Measurements from ENCODE around the gene RO60.

The RO60 gene

DNA sequence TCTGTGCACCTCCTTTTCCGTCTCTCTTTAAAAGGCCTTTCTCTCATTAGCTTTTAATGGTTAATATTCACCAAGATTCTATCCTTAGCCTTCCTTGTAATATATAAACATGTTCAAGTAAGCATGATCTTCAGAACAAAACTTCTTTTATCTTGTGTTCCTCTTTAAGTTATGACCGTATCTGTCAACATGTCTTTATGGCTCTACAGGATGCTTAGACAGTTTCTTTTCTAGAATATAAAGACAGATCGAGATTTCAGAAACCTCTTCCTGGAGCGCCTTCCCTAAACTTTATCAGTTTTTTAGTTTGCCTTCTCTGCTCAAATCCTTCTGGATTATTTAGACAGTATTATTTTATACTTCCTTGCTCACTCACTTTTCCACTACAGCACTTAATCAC, 7.2 kb downstream of the RO60 start:
- ATAC-seq (ENCODE audit: insufficient read depth, low read depth), result no peak
- TF ChIP-seq, protein P1, sequence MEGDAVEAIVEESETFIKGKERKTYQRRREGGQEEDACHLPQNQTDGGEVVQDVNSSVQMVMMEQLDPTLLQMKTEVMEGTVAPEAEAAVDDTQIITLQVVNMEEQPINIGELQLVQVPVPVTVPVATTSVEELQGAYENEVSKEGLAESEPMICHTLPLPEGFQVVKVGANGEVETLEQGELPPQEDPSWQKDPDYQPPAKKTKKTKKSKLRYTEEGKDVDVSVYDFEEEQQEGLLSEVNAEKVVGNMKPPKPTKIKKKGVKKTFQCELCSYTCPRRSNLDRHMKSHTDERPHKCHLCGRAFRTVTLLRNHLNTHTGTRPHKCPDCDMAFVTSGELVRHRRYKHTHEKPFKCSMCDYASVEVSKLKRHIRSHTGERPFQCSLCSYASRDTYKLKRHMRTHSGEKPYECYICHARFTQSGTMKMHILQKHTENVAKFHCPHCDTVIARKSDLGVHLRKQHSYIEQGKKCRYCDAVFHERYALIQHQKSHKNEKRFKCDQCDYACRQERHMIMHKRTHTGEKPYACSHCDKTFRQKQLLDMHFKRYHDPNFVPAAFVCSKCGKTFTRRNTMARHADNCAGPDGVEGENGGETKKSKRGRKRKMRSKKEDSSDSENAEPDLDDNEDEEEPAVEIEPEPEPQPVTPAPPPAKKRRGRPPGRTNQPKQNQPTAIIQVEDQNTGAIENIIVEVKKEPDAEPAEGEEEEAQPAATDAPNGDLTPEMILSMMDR (IDR thresholded peaks at IDR 0.05; ENCODE audit: borderline replicate concordance, extremely low read depth, low read length, poor library complexity, severe bottlenecking), result no peak
- TF ChIP-seq EZH2 (IDR thresholded peaks at IDR 0.05; ENCODE audit: borderline replicate concordance, low read depth, low read length, severe bottlenecking), result no peak

GRCh38 chr1:193068013-193068412, 8.6 kb downstream of the RO60 start:
- Histone ChIP-seq H3K27ac (ENCODE audit: low read length) (no peak overlapping the region), H3K4me3 (ENCODE audit: low read depth in 1 of 2, low read length in 2 of 2) (no peak overlapping the region), H3K27me3 (ENCODE audit: insufficient read depth, low read length, poor library complexity) (no peaks in the 10 kb centered on the region), H3K9ac (ENCODE audit: low read depth, low read length) (no peak overlapping the region), H3K9me3 (ENCODE audit: insufficient read depth, low read length, severe bottlenecking) (no peaks in the 10 kb centered on the region), H4K20me1 (ENCODE audit: insufficient read depth, low read length) (peaks cover 26% of the 10 kb centered on the region), H3K36me3 (ENCODE audit: insufficient read depth, low read length) (peaks cover 14% of the 10 kb centered on the region), H3K4me1 (ENCODE audit: insufficient read depth, low read length) (peaks cover 9% of the 10 kb centered on the region; the same call in 1 of the 2 replicates), H3K4me2 (ENCODE audit: insufficient read depth, low read length) (no peak overlapping the region), H3K79me2 (ENCODE audit: insufficient read depth, low read length) (peaks cover 80% of the 10 kb centered on the region), H2AFZ (ENCODE audit: low read depth, low read length) (no peak overlapping the region)
- no peak for TF ChIP-seq EZH2 (IDR thresholded peaks at IDR 0.05; ENCODE audit: borderline replicate concordance, low read depth, low read length, severe bottlenecking)
- TF ChIP-seq, protein P1 (IDR thresholded peaks at IDR 0.05; ENCODE audit: borderline replicate concordance, extremely low read depth, low read length, poor library complexity, severe bottlenecking), result no peak
- DNase-seq, result no peak
- no peak for ATAC-seq (ENCODE audit: insufficient read depth, low read depth)

More for the DNA sequence above, 7.2 kb downstream of the RO60 start:
- Histone ChIP-seq H3K4me1 (ENCODE audit: insufficient read depth, low read length) (peaks cover 13% of the 10 kb centered on the region; the same call in 1 of the 2 replicates), H3K9me3 (ENCODE audit: insufficient read depth, low read length, severe bottlenecking) (no peaks in the 10 kb centered on the region), H3K27me3 (ENCODE audit: insufficient read depth, low read length, poor library complexity) (no peaks in the 10 kb centered on the region), H3K9ac (ENCODE audit: low read depth, low read length) (no peak overlapping the region), H3K36me3 (ENCODE audit: insufficient read depth, low read length) (peaks cover 14% of the 10 kb centered on the region), H3K27ac (ENCODE audit: low read length) (no peak overlapping the region), H3K4me3 (ENCODE audit: low read depth in 1 of 2, low read length in 2 of 2) (no peak overlapping the region), H2AFZ (ENCODE audit: low read depth, low read length) (no peak overlapping the region), H4K20me1 (ENCODE audit: insufficient read depth, low read length) (peaks cover 29% of the 10 kb centered on the region), H3K4me2 (ENCODE audit: insufficient read depth, low read length) (no peak overlapping the region), H3K79me2 (ENCODE audit: insufficient read depth, low read length) (peaks cover 89% of the 10 kb centered on the region)
- DNase-seq, result no peak

DNA sequence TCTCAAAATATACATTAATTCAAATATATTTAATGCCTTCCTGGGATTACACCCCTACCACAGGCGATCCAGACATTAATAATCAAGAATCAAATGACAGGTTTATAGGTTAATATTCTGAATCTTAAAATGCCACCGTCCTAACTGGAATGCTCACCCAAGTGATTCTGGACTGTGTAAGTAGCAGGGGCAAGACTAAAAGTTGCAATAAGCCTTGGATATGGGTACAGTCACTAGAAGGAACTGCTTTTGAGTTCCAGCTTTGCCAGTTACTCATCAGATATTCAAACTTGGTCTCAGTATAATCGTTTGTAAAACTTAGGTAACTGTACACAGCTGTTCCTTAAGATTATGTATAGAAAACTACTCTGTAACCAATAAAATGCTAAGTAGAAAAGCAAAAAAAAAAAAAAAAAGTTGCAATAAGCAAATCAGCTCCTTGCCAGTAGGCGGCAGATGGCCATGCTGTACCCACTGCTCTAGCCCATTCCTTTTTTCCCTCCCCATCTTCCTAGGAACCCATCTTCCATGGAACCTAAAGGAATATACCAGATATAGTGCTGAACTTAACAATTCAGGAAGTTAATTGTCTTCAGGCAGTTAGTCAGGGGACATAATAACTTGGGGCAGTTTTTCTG, 10.5 kb downstream of the RO60 start:
- ATAC-seq (ENCODE audit: insufficient read depth, low read depth) (peak; percentile 58; the same call in 2 of the 3 replicates), DNase-seq (no peak)
- no peak overlapping the region for H2AFZ ChIP-seq (ENCODE audit: low read depth, low read length)
- H3K36me3 ChIP-seq (ENCODE audit: insufficient read depth, low read length), result peaks cover 16% of the 10 kb centered on the region
- H3K4me1 ChIP-seq (ENCODE audit: insufficient read depth, low read length), result no peaks in the 10 kb centered on the region
- TF ChIP-seq, protein P1 (IDR thresholded peaks at IDR 0.05; ENCODE audit: borderline replicate concordance, extremely low read depth, low read length, poor library complexity, severe bottlenecking), result peak; percentile 38
- TF ChIP-seq EZH2 (IDR thresholded peaks at IDR 0.05; ENCODE audit: borderline replicate concordance, low read depth, low read length, severe bottlenecking), result no peak
- H3K9ac ChIP-seq (ENCODE audit: low read depth, low read length), result no peak overlapping the region
- no peak overlapping the region for H3K27ac ChIP-seq (ENCODE audit: low read length)
- peaks cover 16% of the 10 kb centered on the region for H4K20me1 ChIP-seq (ENCODE audit: insufficient read depth, low read length)
- H3K9me3 ChIP-seq (ENCODE audit: insufficient read depth, low read length, severe bottlenecking), result no peaks in the 10 kb centered on the region
- peaks cover 69% of the 10 kb centered on the region for H3K79me2 ChIP-seq (ENCODE audit: insufficient read depth, low read length)
- H3K27me3 ChIP-seq (ENCODE audit: insufficient read depth, low read length, poor library complexity), result no peaks in the 10 kb centered on the region
- H3K4me2 ChIP-seq (ENCODE audit: insufficient read depth, low read length), result no peak overlapping the region
- H3K4me3 ChIP-seq (ENCODE audit: low read depth in 1 of 2, low read length in 2 of 2), result no peak overlapping the region

Measured in DND-41 (cell line).